ENCODE data around the gene TMEM258.

- TF ChIP-seq BHLHE40 (IDR thresholded peaks at IDR 0.05; ENCODE audit: borderline replicate concordance) (no peak), FOXM1 (IDR thresholded peaks at IDR 0.05; ENCODE audit: borderline replicate concordance) (no peak), SUZ12 (IDR thresholded peaks at IDR 0.05) (no peak), SP1 (IDR thresholded peaks at IDR 0.05) (no peak), HDGF (IDR thresholded peaks at IDR 0.05; ENCODE audit: borderline replicate concordance) (no peak), NFRKB (IDR thresholded peaks at IDR 0.05) (no peak), ZNF384 (IDR thresholded peaks at IDR 0.05) (no peak), FOXA1 (IDR thresholded peaks at IDR 0.05) (no peak), FOXK2 (IDR thresholded peaks at IDR 0.05) (no peak), ARNT (IDR thresholded peaks at IDR 0.05) (no peak), LEF1 (IDR thresholded peaks at IDR 0.05; ENCODE audit: borderline replicate concordance) (no peak), ELF4 (IDR thresholded peaks at IDR 0.05) (no peak), PKNOX1 (IDR thresholded peaks at IDR 0.05) (no peak)
Measured at GRCh38 chr11:61756147-61756451, 36.3 kb downstream of the TMEM258 start.

All from HEK293T (cell line).